T-cell (primary cell): ENCODE data around the gene BAIAP2L2. TPM values are rescaled to one million over a fixed set of nuclear protein-coding genes. Genes with fewer than 3 reads are reported as not detected.
"Not testable (repeated sequence)": the region's sequence is repeated elsewhere in the genome, so short reads cannot be mapped to it uniquely, and the experiment has no call there.

ENCODE experiments used
- ATAC-seq, 4 experiments: fragments of 200-7000 bp in 3 of 4; fragments of 150-1000 bp in 1 of 4; cut with Tn5 transposase; replicated peaks in 1 of 4; 1 replicate in 3 of 4; 2 replicates in 1 of 4; pipeline ENCODE4 v1.10.0; 2021; ENCODE audit warnings: moderate library complexity in 3 of 4, mild to moderate bottlenecking in 2 of 4, moderate number of reproducible peaks in 1 of 4
- CTCF ChIA-PET, 2 donors: fragments of 300-600 bp; sonication (Branson Sonifier 250); formaldehyde crosslinking; loops; one replicate each; lab custom pipeline; 2022; ENCODE audit warnings: antibody characterized with exemption in 2 of 2; lab: Charles Lee
- POLR2A ChIA-PET, 2 donors: fragments of 300-600 bp; sonication (Branson Sonifier 250); formaldehyde crosslinking; loops; one replicate each; lab custom pipeline; 2022; ENCODE audit warnings: antibody characterized with exemption in 2 of 2; lab: Charles Lee
- DNase-seq, 35 experiments: peaks; one replicate each; pipeline versions ENCODE4 v3.0.0 to v3.0.0-alpha.2; 2013 to 2023
- H3K27ac ChIP-seq: one replicate; pipeline ENCODE4 v1.5.1; 2013; ENCODE audit warnings: low read length
- H3K27me3 ChIP-seq, 2 experiments: replicated peaks in 1 of 2; 1 replicate in 1 of 2; 2 replicates in 1 of 2; pipeline versions ENCODE4 v1.6.1 to v1.7.0; 2013; ENCODE audit warnings: low read length in 1 of 2, mixed read lengths in 1 of 2; ENCODE audit not compliant: control insufficient read depth in 2 of 2, insufficient read depth in 2 of 2; ENCODE audit errors: extremely low read depth in 1 of 2
- H3K36me3 ChIP-seq, 2 donors: 1 replicate in 1 of 2; 2 replicates in 1 of 2; pipeline versions ENCODE4 v1.6.1 to v1.7.0; 2013; ENCODE audit warnings: low read length in 1 of 2; ENCODE audit not compliant: control insufficient read depth in 2 of 2, insufficient read depth in 1 of 2; ENCODE audit errors: extremely low read depth in 1 of 2
- H3K4me1 ChIP-seq, 2 experiments: 1 replicate in 1 of 2; 2 replicates in 1 of 2; pipeline versions ENCODE4 v1.6.1 to v1.7.0; 2013; ENCODE audit warnings: low read length in 2 of 2, mixed read lengths in 1 of 2; ENCODE audit not compliant: insufficient read depth in 2 of 2, control insufficient read depth in 1 of 2; ENCODE audit errors: extremely low read depth in 1 of 2
- H3K4me3 ChIP-seq, 2 donors: 1 replicate in 1 of 2; 2 replicates in 1 of 2; pipeline versions ENCODE4 v1.5.1 to v1.7.0; 2013; ENCODE audit warnings: mild to moderate bottlenecking in 2 of 2, low read length in 1 of 2, moderate library complexity in 1 of 2; ENCODE audit not compliant: control insufficient read depth in 1 of 2; ENCODE audit errors: extremely low read depth in 1 of 2
- H3K9me3 ChIP-seq: 2 replicates; pipeline ENCODE4 v1.7.0; 2013
- H3K27ac Mint-ChIP-seq, 2 donors: one replicate each; pipeline ENCODE4 v1.8.0; 2020 to 2021; ENCODE audit warnings: mild to moderate bottlenecking in 2 of 2, mixed read lengths in 2 of 2
- H3K27me3 Mint-ChIP-seq, 2 donors: one replicate each; pipeline ENCODE4 v1.8.0; 2021 to 2022; ENCODE audit warnings: mixed read lengths in 2 of 2
- H3K36me3 Mint-ChIP-seq: one replicate; pipeline ENCODE4 v1.8.0; 2021; ENCODE audit warnings: mixed read lengths
- H3K4me1 Mint-ChIP-seq, 3 donors: one replicate each; pipeline ENCODE4 v1.8.0; 2020 to 2022; ENCODE audit warnings: mixed read lengths in 3 of 3, mild to moderate bottlenecking in 1 of 3
- H3K4me3 Mint-ChIP-seq, 3 donors: one replicate each; pipeline ENCODE4 v1.8.0; 2020 to 2022; ENCODE audit warnings: mild to moderate bottlenecking in 3 of 3, mixed read lengths in 3 of 3, moderate library complexity in 3 of 3
- H3K9me3 Mint-ChIP-seq, 3 donors: one replicate each; pipeline ENCODE4 v1.8.0; 2020 to 2022; ENCODE audit warnings: mixed read lengths in 3 of 3
- whole genome bisulfite sequencing: methylation state at CpG from one replicate; pipeline ENCODE4 v1.1.5; 2013; ENCODE audit warnings: missing lambda C conversion rate; ENCODE audit not compliant: insufficient coverage; 5-methylcytosine and 5-hydroxymethylcytosine counted together
- total RNA-seq, 35 experiments: library from RNA in 6 of 35; stranded (reverse) in 6 of 35; fragments of 120-200 nt in 1 of 35; gene quantifications; one replicate each; pipeline versions ENCODE4 v1.2.1 to v1.2.4 and lab custom pipeline; 2013 to 2026

Gene BAIAP2L2
- total RNA-seq, 5 donors from 2014 or later (not counting 1 experiment from before 2014, with no cell fraction given) = 1.3 to 4.4 (median 3.2) TPM

DNA sequence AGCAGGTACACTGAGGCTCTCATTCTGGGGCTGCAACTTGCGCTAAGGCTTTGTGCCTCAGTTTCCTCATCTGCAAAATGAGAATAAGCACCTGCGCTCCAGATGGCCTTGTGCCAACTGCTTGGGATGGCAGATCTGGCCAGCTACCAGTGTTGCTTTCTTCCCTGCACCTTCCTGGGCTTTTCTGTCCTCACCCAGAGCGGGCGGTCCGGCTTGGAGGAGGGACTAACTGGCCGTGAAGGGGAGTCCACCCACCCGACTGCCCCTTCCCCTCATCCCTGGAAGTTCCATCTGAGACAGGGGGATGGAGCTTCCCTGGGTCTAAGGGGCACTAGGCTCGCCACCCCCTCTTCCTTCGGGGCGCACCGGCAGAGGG, 30.0 kb downstream of the BAIAP2L2 start:
- Mint-ChIP-seq H3K4me1 (peaks cover 0 to 7% (median 1%) of the 10 kb centered on the region in 3 donors), H3K27me3 (peaks cover 13 to 25% of the 10 kb centered on the region in 2 donors), H3K27ac (no peak overlapping the region), H3K9me3 (no peaks in the 10 kb centered on the region), H3K36me3 (no peaks in the 10 kb centered on the region), H3K4me3 (no peak overlapping the region)
- DNase-seq = no peak
- ChIA-PET CTCF (no interaction called here), POLR2A (no interaction called here)
- no peak for ATAC-seq
- no peak overlapping the region for H3K27ac ChIP-seq
- no peak overlapping the region for H3K4me3 ChIP-seq
- no peaks in the 10 kb centered on the region for H3K9me3 ChIP-seq
- peaks cover 0 to under 1% of the 10 kb centered on the region in 2 donors for H3K36me3 ChIP-seq
- peaks cover 0 to 16% of the 10 kb centered on the region in 2 experiments for H3K4me1 ChIP-seq
- 84% methylated on average over 9 of the region's 11 CpGs for WGBS
- H3K27me3 ChIP-seq = peaks cover 0 to 54% of the 10 kb centered on the region in 2 experiments

- H3K9me3 ChIP-seq = no peaks in the 10 kb centered on the region
- H3K4me1 ChIP-seq = peaks cover 0 to 16% of the 10 kb centered on the region in 2 experiments
- no peaks in the 10 kb centered on the region for H3K36me3 ChIP-seq
- no peak for ATAC-seq
- H3K27me3 ChIP-seq = peaks cover 0 to 54% of the 10 kb centered on the region in 2 experiments
- no peak overlapping the region for H3K4me3 ChIP-seq
- Mint-ChIP-seq H3K36me3 (no peaks in the 10 kb centered on the region), H3K4me3 (no peak overlapping the region), H3K4me1 (peaks cover 0 to 7% (median 1%) of the 10 kb centered on the region in 3 donors), H3K27me3 (peaks cover 13 to 25% of the 10 kb centered on the region in 2 donors), H3K9me3 (no peaks in the 10 kb centered on the region), H3K27ac (no peak overlapping the region)
- CTCF ChIA-PET = interaction anchor here in 1 of 2 donors (0.5 kb wide), 1 partner anchor 8 kb away, joined by 3 read pairs; no protein-coding TSS in a partner anchor
- WGBS = 92% methylated on average over 5 of the region's 7 CpGs
- DNase-seq = no peak
- POLR2A ChIA-PET = no interaction called here
- H3K27ac ChIP-seq = no peak overlapping the region
Observed at GRCh38 chr22:38079804-38080203, 30.7 kb downstream of the BAIAP2L2 start.

GRCh38 chr22:38079208-38079607, 31.3 kb downstream of the BAIAP2L2 start:
- H3K36me3 ChIP-seq, H3K4me3 Mint-ChIP-seq, H3K4me3 ChIP-seq, H3K36me3 Mint-ChIP-seq, DNase-seq, H3K27ac ChIP-seq, POLR2A ChIA-PET, CTCF ChIA-PET, ATAC-seq, H3K4me1 Mint-ChIP-seq, H3K9me3 ChIP-seq, H3K9me3 Mint-ChIP-seq, H3K27ac Mint-ChIP-seq: not testable (repeated sequence)
- WGBS = 75% methylated on average over 1 of the region's 2 CpGs
- Histone ChIP-seq H3K4me1 (peaks cover 0 to 16% of the 10 kb centered on the region in 2 experiments), H3K27me3 (peaks cover 0 to 52% of the 10 kb centered on the region in 2 experiments)
- H3K27me3 Mint-ChIP-seq = peaks cover 13 to 25% of the 10 kb centered on the region in 2 donors

DNA sequence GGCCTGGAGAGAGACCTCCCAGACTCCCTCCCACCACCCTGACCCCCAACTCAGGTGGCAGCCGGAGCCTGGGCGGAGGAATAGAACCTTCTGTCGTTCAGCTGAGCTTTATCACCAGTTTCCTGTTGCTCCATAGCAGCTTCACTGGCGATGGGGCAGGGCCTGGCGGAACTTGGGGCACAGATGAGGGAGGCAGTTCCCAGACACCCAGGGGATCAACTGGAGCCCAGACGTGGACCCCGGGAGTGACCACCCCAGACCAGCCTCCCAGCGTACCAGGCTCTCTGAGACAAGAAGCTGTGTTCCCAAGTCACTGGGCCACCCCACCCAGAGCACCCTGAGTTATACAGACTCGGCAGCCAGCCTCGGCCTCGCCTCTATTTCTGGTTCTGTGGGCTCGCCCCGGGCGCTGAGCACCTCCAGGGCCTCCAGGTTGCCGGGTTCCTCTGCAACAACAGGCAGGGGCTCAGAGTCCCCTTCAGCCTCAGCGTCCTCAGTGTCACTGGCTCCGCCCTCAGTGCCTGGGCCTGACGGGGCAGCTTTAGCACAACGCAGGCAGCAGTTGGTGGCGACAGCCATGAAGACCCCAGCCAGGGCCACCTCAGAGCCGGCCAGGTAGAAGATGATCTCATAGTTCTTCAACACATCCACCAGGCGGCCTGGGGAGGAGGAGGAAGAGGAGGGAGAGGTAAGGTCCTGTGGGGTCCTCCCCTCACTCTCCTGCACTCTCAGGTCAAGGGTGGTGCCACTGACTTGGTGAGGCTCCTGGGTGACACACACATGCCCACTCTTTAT, 32.2 kb downstream of the BAIAP2L2 start:
- ChIA-PET POLR2A (no interaction called here), CTCF (no interaction called here)
- H3K4me1 ChIP-seq = peaks cover 0 to 16% of the 10 kb centered on the region in 2 experiments
- Mint-ChIP-seq H3K27me3 (peaks cover 10 to 20% of the 10 kb centered on the region in 2 donors), H3K4me3 (no peak overlapping the region), H3K4me1 (peaks cover 0 to 7% (median 1%) of the 10 kb centered on the region in 3 donors), H3K27ac (no peak overlapping the region), H3K9me3 (no peaks in the 10 kb centered on the region), H3K36me3 (peaks cover 8% of the 10 kb centered on the region)
- H3K9me3 ChIP-seq = no peaks in the 10 kb centered on the region
- no peak overlapping the region for H3K4me3 ChIP-seq
- no peak overlapping the region for H3K27ac ChIP-seq
- peaks cover 0 to 42% of the 10 kb centered on the region in 2 experiments for H3K27me3 ChIP-seq
- H3K36me3 ChIP-seq = peaks cover 2 to 6% of the 10 kb centered on the region in 2 donors
- 86% methylated on average over 14 of the region's 22 CpGs for WGBS
- ATAC-seq (no peak), DNase-seq (no peak)

- H3K4me1 Mint-ChIP-seq = peaks cover 0 to 7% (median 1%) of the 10 kb centered on the region in 3 donors
- peaks cover 0 to 16% of the 10 kb centered on the region in 2 experiments for H3K4me1 ChIP-seq
- peaks cover 9 to 15% of the 10 kb centered on the region in 2 donors for H3K27me3 Mint-ChIP-seq
- POLR2A ChIA-PET = no interaction called here
- CTCF ChIA-PET = no interaction called here
- no peaks in the 10 kb centered on the region for H3K9me3 ChIP-seq
- DNase-seq = no peak
- no peak overlapping the region for H3K27ac ChIP-seq
- H3K27me3 ChIP-seq = peaks cover 0 to 35% of the 10 kb centered on the region in 2 experiments
- peaks cover 2 to 13% of the 10 kb centered on the region in 2 donors for H3K36me3 ChIP-seq
- H3K9me3 Mint-ChIP-seq = no peaks in the 10 kb centered on the region
- no peak overlapping the region for H3K4me3 Mint-ChIP-seq
- H3K4me3 ChIP-seq = no peak overlapping the region
- 85% methylated on average over 14 of the region's 14 CpGs for WGBS
- no peak for ATAC-seq
- H3K27ac Mint-ChIP-seq = no peak overlapping the region
- peaks cover 14% of the 10 kb centered on the region for H3K36me3 Mint-ChIP-seq
Observed at GRCh38 chr22:38077595-38077994, 32.9 kb downstream of the BAIAP2L2 start.

DNA sequence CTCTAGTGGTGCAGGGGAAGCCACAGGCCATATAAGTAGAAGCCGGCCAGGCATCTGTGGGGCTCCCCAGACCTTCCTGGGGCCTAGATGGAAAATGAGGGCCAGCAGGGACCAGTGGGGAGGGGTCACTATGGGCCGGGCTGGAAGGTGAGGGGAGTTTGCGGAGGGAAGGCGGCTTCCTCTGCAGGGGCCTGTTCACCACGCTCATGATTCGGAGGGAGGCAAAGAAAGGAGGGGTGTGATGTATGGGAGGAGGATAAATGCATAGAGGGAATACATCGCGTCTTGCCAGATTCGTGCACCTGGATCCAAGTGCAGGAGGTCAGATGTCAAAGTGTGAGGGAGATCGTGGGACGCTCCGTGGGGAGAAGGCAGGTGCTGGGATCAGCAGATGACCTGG, 33.4 kb downstream of the BAIAP2L2 start:
- no peak overlapping the region for H3K27ac Mint-ChIP-seq
- peaks cover 0 to 11% of the 10 kb centered on the region in 2 experiments for H3K4me1 ChIP-seq
- peaks cover 2 to 16% of the 10 kb centered on the region in 2 donors for H3K36me3 ChIP-seq
- peaks cover 9 to 15% of the 10 kb centered on the region in 2 donors for H3K27me3 Mint-ChIP-seq
- POLR2A ChIA-PET = no interaction called here
- H3K9me3 Mint-ChIP-seq = no peaks in the 10 kb centered on the region
- no peak overlapping the region for H3K4me3 Mint-ChIP-seq
- peaks cover 18% of the 10 kb centered on the region for H3K36me3 Mint-ChIP-seq
- H3K27ac ChIP-seq = no peak overlapping the region
- no peak overlapping the region for H3K4me3 ChIP-seq
- CTCF ChIA-PET = no interaction called here
- no peak for ATAC-seq
- no peak for DNase-seq
- 91% methylated on average over 12 of the region's 12 CpGs for WGBS
- H3K9me3 ChIP-seq = no peaks in the 10 kb centered on the region
- H3K4me1 Mint-ChIP-seq = peaks cover 0 to 7% (median 1%) of the 10 kb centered on the region in 3 donors
- H3K27me3 ChIP-seq = peaks cover 0 to 30% of the 10 kb centered on the region in 2 experiments
